Heart left ventricle (tissue), 16 donors: ENCODE data around the gene ZDHHC20. TPM values are rescaled to one million over a fixed set of nuclear protein-coding genes. Genes with fewer than 3 reads are reported as not detected.

ENCODE experiments used
- ATAC-seq, 4 donors: fragments of 200-7000 bp; cut with Tn5 transposase; one replicate each; pipeline ENCODE4 v1.9.1; 2020 to 2022; ENCODE audit warnings: moderate library complexity in 4 of 4, mild to moderate bottlenecking in 3 of 4, moderate number of reproducible peaks in 1 of 4
- DNase-seq, 5 donors: peaks; one replicate each; pipeline ENCODE4 v3.0.0-alpha.2; 2020
- H3K27ac ChIP-seq, 12 donors: fragments of 200-600 bp; sonication (generic) in 4 of 12; one replicate each; pipeline versions ENCODE4 v1.5.0 to v1.8.0; 2016 to 2022; ENCODE audit warnings: mild to moderate bottlenecking in 2 of 12
- H3K27me3 ChIP-seq, 9 donors: fragments of 200-600 bp; sonication (generic) in 2 of 9; one replicate each; pipeline versions ENCODE4 v1.5.1 to v1.8.0; 2016 to 2022; ENCODE audit warnings: mild to moderate bottlenecking in 3 of 9
- H3K36me3 ChIP-seq, 9 donors: fragments of 200-600 bp; sonication (generic) in 2 of 9; one replicate each; pipeline versions ENCODE4 v1.5.0 to v1.8.0; 2018 to 2022; ENCODE audit warnings: mild to moderate bottlenecking in 2 of 9
- H3K4me1 ChIP-seq, 12 donors: fragments of 200-600 bp; sonication (generic) in 4 of 12; one replicate each; pipeline versions ENCODE4 v1.5.0 to v1.8.0; 2016 to 2022; ENCODE audit warnings: mild to moderate bottlenecking in 3 of 12
- H3K4me3 ChIP-seq, 12 donors: fragments of 200-600 bp; sonication (generic) in 4 of 12; one replicate each; pipeline versions ENCODE4 v1.5.0 to v1.8.0; 2017 to 2022; ENCODE audit warnings: mild to moderate bottlenecking in 9 of 12, moderate library complexity in 4 of 12
- H3K9me3 ChIP-seq, 12 donors: fragments of 200-600 bp; sonication (generic) in 4 of 12; one replicate each; pipeline versions ENCODE4 v1.5.0 to v1.8.0; 2016 to 2022; ENCODE audit warnings: mild to moderate bottlenecking in 1 of 12
- CTCF ChIP-seq, 12 donors: fragments of 200-600 bp; sonication (generic) in 4 of 12; IDR thresholded peaks; one replicate each; pipeline versions ENCODE4 v1.5.0 to v1.8.0; 2018 to 2022; ENCODE audit warnings: antibody characterized with exemption in 12 of 12, mild to moderate bottlenecking in 5 of 12
- POLR2A ChIP-seq, 2 donors: fragments of 450-650 bp; IDR thresholded peaks; one replicate each; pipeline ENCODE4 v1.6.1; 2017; ENCODE audit warnings: antibody characterized with exemption in 2 of 2, mild to moderate bottlenecking in 2 of 2, moderate library complexity in 2 of 2
- WGBS, 4 donors: extraction: QIAGEN DNeasy Blood & Tissue Kit in 2 of 4; methylation state at CpG; one replicate each; pipeline versions ENCODE4 v1.1.5 to v1.1.7; 2013 to 2018; 5-methylcytosine and 5-hydroxymethylcytosine counted together
- intact Hi-C, 10 donors: fragments of 100-400 bp; cut with DNase I; formaldehyde crosslinking; loops; one replicate each; pipeline versions ENCODE4 v1.11.1 to v1.14.2; 2022
- polyA plus RNA-seq, 2 donors: library from polyadenylated mRNA; stranded (reverse); fragments of 200-250 nt; gene quantifications; one replicate each; pipeline ENCODE4 v1.2.3, GENCODE V29; 2013
- total RNA-seq, 9 donors: library from RNA; depleted of rRNA in 2 of 9; stranded (reverse); fragments of >200 nt in 2 of 9; fragmentation: NEBNext Ultra II Directional in 3 of 9; extraction: Animal tissue kit (Norgen Biotek cat#: 25700) in 3 of 9; gene quantifications; one replicate each; pipeline versions ENCODE4 v1.1.0 to v1.2.4, GENCODE V29; 2016 to 2023
- donor health status: ischemic (EF 13 %, LVEDD 7.1; RV severe dilation, severe dysfunction).
- donor health status: healthy with polysubstance abuse.
- donor health status: DM: no; HTN: yes; CAD: no.
- donor health status: DM: no; HTN: no; CAD: no.
- donor health status: ischemic (EF 25% LVEDD 6.9; RV normal size, moderate dysfunction).
- donor health status: ischemic (EF 25% LVEDD 5.7; RV mildly dilated, moderate dysfunction).
- donor health status: healthy.
- donor health status: DM: yes; HTN: yes; CAD: no.
- donor health status: ischemic (EF 35%, LVEDD 5.7; RV mildly dilated, moderate dysfunction).
- donor health status: nonischemic (EF 11% LVEDD 7.7; RV severe dilation, severe dysfunction).
- donor health status: DM: yes; HTN: yes; CAD: no.
- donor health status: PGD.
- donor health status: ischemic (EF 29% LVEDD 5.4; RV normal size, mild dysfunction).
- donor health status: nonischemic (EF 23%, LVEDD 6.1; RV moderate dilation, normal function).

Gene ZDHHC20
- total and polyA plus RNA-seq, 11 donors = 6.2 to 36.4 (median 16.8) TPM

DNA sequence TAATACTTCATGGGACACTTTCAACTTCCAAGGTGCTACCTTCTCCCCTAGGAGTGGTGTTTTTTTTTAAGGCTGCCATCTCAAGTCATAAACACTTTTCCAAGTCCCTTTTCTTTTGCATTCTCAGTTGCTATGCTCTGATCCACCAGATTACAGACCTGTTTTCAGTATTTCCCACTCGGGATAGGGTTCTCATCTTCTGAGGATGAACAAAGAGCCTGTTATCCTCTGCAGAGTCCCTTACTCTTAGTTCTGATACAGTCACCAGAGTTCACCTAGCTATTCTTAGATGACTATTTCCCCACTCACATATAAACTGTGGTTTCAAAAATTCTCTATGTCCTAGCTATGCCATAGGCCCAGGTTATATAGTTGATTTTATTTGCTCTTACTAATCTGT lies 15.9 kb downstream of the ZDHHC20 start:
- Histone ChIP-seq H3K4me1 (peaks cover 0 to 46% (median 0%) of the 10 kb centered on the region in 12 donors), H3K36me3 (no peaks in the 10 kb centered on the region), H3K4me3 (no peak overlapping the region), H3K27me3 (no peaks in the 10 kb centered on the region), H3K9me3 (peaks cover 0 to 8% (median under 1%) of the 10 kb centered on the region in 12 donors), H3K27ac (no peak overlapping the region)
- ATAC-seq (no peak), DNase-seq (no peak)
- WGBS, 4 donors = 74 to 93% (median 89%) methylated on average over 1 of the region's 1 CpG
- TF ChIP-seq CTCF (IDR thresholded peaks at IDR 0.05) (no peak), POLR2A (IDR thresholded peaks at IDR 0.05) (no peak)
- intact Hi-C loops = no loop called here

- no peak for TF ChIP-seq POLR2A (IDR thresholded peaks at IDR 0.05)
- no peak for TF ChIP-seq CTCF (IDR thresholded peaks at IDR 0.05)
- H3K4me3 ChIP-seq = no peak overlapping the region
- H3K27me3 ChIP-seq = no peaks in the 10 kb centered on the region
- no peak for ATAC-seq
- H3K36me3 ChIP-seq = no peaks in the 10 kb centered on the region
- intact Hi-C loops = loop anchor here in 1 of 10 donors (2.0 kb wide), 1 partner anchor 22 kb away; the partner anchor contains the start of gene ZDHHC20
- peaks cover 0 to 60% (median 13%) of the 10 kb centered on the region in 12 donors for H3K4me1 ChIP-seq
- peak overlapping the region in 11 of 12 donors; percentile 60 to 92 (median 76) for H3K27ac ChIP-seq
- DNase-seq = no peak
- H3K9me3 ChIP-seq = peaks cover 0 to 21% (median 5%) of the 10 kb centered on the region in 12 donors
- WGBS, 4 donors = 92 to 96% (median 94%) methylated on average over 6 of the region's 6 CpGs
Observed at GRCh38 chr13:21436582-21436981, 22.5 kb downstream of the ZDHHC20 start.

DNA sequence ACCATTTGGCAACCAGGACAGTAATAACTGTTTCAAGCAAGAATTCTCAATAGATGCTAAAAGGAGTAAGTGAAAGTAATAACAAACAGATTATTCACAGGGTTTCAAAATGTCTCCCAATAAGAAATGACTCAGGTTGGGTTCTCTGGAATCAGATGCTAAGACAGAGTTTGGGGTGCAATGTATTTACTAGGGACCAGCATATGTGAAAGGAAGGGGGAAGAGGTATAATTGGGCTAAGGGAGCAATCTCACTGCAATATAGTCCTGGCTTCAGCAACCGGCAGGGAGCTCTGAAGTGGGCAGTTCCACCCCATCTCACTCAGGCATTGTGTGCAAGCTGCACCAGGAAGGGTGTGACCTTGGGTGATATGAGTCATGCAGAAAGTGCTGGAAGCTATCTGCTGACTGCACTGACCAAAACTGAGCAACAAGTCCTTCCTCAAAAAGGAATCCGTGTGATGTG lies 23.4 kb downstream of the ZDHHC20 start:
- TF ChIP-seq POLR2A (IDR thresholded peaks at IDR 0.05) (peak in 1 of 2 donors; percentile 16), CTCF (IDR thresholded peaks at IDR 0.05) (no peak)
- peak overlapping the region in 5 of 12 donors; percentile 6 to 30 (median 21) for H3K4me3 ChIP-seq
- ATAC-seq (peak; percentile 96 to 100 (median 100)), DNase-seq (peak; percentile 60 to 79 (median 69))
- no peaks in the 10 kb centered on the region for H3K36me3 ChIP-seq
- 17 to 39% (median 30%) methylated on average over 2 of the region's 2 CpGs for WGBS, 4 donors
- peaks cover 0 to 55% (median 13%) of the 10 kb centered on the region in 12 donors for H3K4me1 ChIP-seq
- peaks cover 0 to 21% (median 5%) of the 10 kb centered on the region in 12 donors for H3K9me3 ChIP-seq
- H3K27ac ChIP-seq = peak overlapping the region; percentile 49 to 92 (median 78)
- intact Hi-C loops = loop anchor here in 1 of 10 donors (2.0 kb wide), 1 partner anchor 23 kb away; the partner anchor contains the start of gene ZDHHC20
- H3K27me3 ChIP-seq = no peaks in the 10 kb centered on the region

- Histone ChIP-seq H3K9me3 (peaks cover 0 to 26% (median 7%) of the 10 kb centered on the region in 12 donors), H3K27ac (peak overlapping the region; percentile 49 to 92 (median 78)), H3K27me3 (no peaks in the 10 kb centered on the region), H3K4me1 (peaks cover 0 to 54% (median 13%) of the 10 kb centered on the region in 12 donors), H3K36me3 (no peaks in the 10 kb centered on the region), H3K4me3 (peak overlapping the region in 5 of 12 donors; percentile 6 to 30 (median 21))
- peak in 1 of 4 donors; percentile 46 for ATAC-seq
- WGBS, 4 donors = 67 to 80% (median 75%) methylated on average over 2 of the region's 2 CpGs
- intact Hi-C loops = no loop called here
- TF ChIP-seq CTCF (IDR thresholded peaks at IDR 0.05) = no peak
- no peak for TF ChIP-seq POLR2A (IDR thresholded peaks at IDR 0.05)
- DNase-seq = no peak
Observed at GRCh38 chr13:21435231-21435630, 23.9 kb downstream of the ZDHHC20 start.
